Glomerular visceral epithelial cell (primary cell): ENCODE data around the gene DCBLD1.

ENCODE experiments used
- DNase-seq: peaks from one replicate; pipeline ENCODE4 v3.0.0-alpha.2; 2016; ENCODE audit errors: extremely low spot score

Gene DCBLD1

GRCh38 chr6:117530467-117531242 lies 48.2 kb downstream of the DCBLD1 start:
- DNase-seq, result no peak

GRCh38 chr6:117531346-117531745 lies 48.9 kb downstream of the DCBLD1 start:
- no peak for DNase-seq

GRCh38 chr6:117531809-117532725 lies 49.6 kb downstream of the DCBLD1 start:
- DNase-seq, result no peak

- no peak for DNase-seq
Observed at GRCh38 chr6:117533775-117534174, 51.3 kb downstream of the DCBLD1 start.

- DNase-seq, result no peak
Observed at GRCh38 chr6:117534974-117535373, 52.5 kb downstream of the DCBLD1 start.

- peak; percentile 47 for DNase-seq
Observed at GRCh38 chr6:117536317-117536716, 53.8 kb downstream of the DCBLD1 start.

- DNase-seq, result no peak
Observed at GRCh38 chr6:117538615-117539014, 56.1 kb downstream of the DCBLD1 start.

GRCh38 chr6:117540670-117541069 lies 58.2 kb downstream of the DCBLD1 start:
- DNase-seq, result no peak

GRCh38 chr6:117542493-117542892 lies 60.0 kb downstream of the DCBLD1 start:
- DNase-seq, result no peak

GRCh38 chr6:117544716-117545115 lies 62.2 kb downstream of the DCBLD1 start:
- DNase-seq, result no peak

GRCh38 chr6:117545161-117545595 lies 62.7 kb downstream of the DCBLD1 start:
- peak; percentile 71 for DNase-seq

GRCh38 chr6:117546674-117547073 lies 64.2 kb downstream of the DCBLD1 start:
- no peak for DNase-seq

GRCh38 chr6:117547688-117548621 lies 65.5 kb downstream of the DCBLD1 start:
- peak; percentile 74 for DNase-seq

- DNase-seq, result peak; percentile 69
Observed at GRCh38 chr6:117548797-117549301, 66.4 kb downstream of the DCBLD1 start.

GRCh38 chr6:117549611-117550010 lies 67.1 kb downstream of the DCBLD1 start:
- peak; percentile 42 for DNase-seq

- DNase-seq, result no peak
Observed at GRCh38 chr6:117550078-117550600, 67.7 kb downstream of the DCBLD1 start.

GRCh38 chr6:117550618-117551242 lies 68.3 kb downstream of the DCBLD1 start:
- DNase-seq, result no peak

- DNase-seq, result no peak
Observed at GRCh38 chr6:117552618-117553017, 70.1 kb downstream of the DCBLD1 start.

GRCh38 chr6:117553142-117553541 lies 70.7 kb downstream of the DCBLD1 start:
- DNase-seq, result no peak

GRCh38 chr6:117555262-117555849 lies 72.9 kb downstream of the DCBLD1 start:
- DNase-seq, result no peak
